SK-N-SH treated with all-trans-retinoic acid at 6 μM for 48 hours (cell line): ENCODE results near the gene NTM.

Experiments used
- ATAC-seq: fragments of 200-7000 bp; cut with Tn5 transposase; 3 replicates; pipeline ENCODE4 v1.9.1; 2020; ENCODE audit warnings: mild to moderate bottlenecking, moderate library complexity
- ARNTL ChIP-seq: fragments of 450-650 bp; formaldehyde crosslinking; IDR thresholded peaks from 2 replicates; pipeline ENCODE4 v1.5.0; 2020; ENCODE audit warnings: low read depth, mild to moderate bottlenecking, moderate library complexity, borderline replicate concordance
- CSDC2 ChIP-seq: fragments of 250-450 bp; sonication (Bioruptor Pico); IDR thresholded peaks from 2 replicates; pipeline ENCODE4 v1.5.0; 2020; ENCODE audit warnings: mild to moderate bottlenecking, moderate library complexity
- CSRNP3 ChIP-seq: fragments of 250-450 bp; sonication (Bioruptor Pico); IDR thresholded peaks from 2 replicates; pipeline ENCODE4 v1.5.1; 2021; ENCODE audit warnings: mild to moderate bottlenecking, moderate library complexity
- ESRRG ChIP-seq: fragments of 250-450 bp; sonication (Bioruptor Pico); IDR thresholded peaks from 2 replicates; pipeline ENCODE4 v1.6.1; 2021; ENCODE audit warnings: mild to moderate bottlenecking
- GLIS3 ChIP-seq: fragments of 250-450 bp; sonication (Bioruptor Pico); IDR thresholded peaks from 2 replicates; pipeline ENCODE4 v1.5.0; 2020; ENCODE audit warnings: mild to moderate bottlenecking, moderate library complexity
- ISL1 ChIP-seq: fragments of 250-450 bp; sonication (Bioruptor Pico); IDR thresholded peaks from 2 replicates; pipeline ENCODE4 v2.1.2; 2022; ENCODE audit warnings: mild to moderate bottlenecking, moderate library complexity
- OSR1 ChIP-seq: fragments of 250-450 bp; sonication (Bioruptor Pico); IDR thresholded peaks from 2 replicates; pipeline ENCODE4 v1.8.0; 2022; ENCODE audit warnings: moderate library complexity, mild to moderate bottlenecking, inconsistent platforms
- POU6F1 ChIP-seq: fragments of 250-450 bp; sonication (Bioruptor Pico); IDR thresholded peaks from 2 replicates; pipeline ENCODE4 v1.8.0; 2021; ENCODE audit warnings: low read depth, mild to moderate bottlenecking, moderate library complexity, borderline replicate concordance
- PPARA ChIP-seq: fragments of 250-450 bp; sonication (Bioruptor Pico); IDR thresholded peaks from 2 replicates; pipeline ENCODE4 v1.5.0; 2020; ENCODE audit warnings: mild to moderate bottlenecking, borderline replicate concordance
- SNAI2 ChIP-seq: fragments of 250-450 bp; sonication (Bioruptor Pico); IDR thresholded peaks from 2 replicates; pipeline ENCODE4 v1.5.0; 2020; ENCODE audit warnings: mild to moderate bottlenecking, moderate library complexity
- TCF4 ChIP-seq: fragments of 250-450 bp; sonication (Bioruptor Pico); IDR thresholded peaks from 2 replicates; pipeline ENCODE4 v1.8.0; 2021; ENCODE audit warnings: mild to moderate bottlenecking, moderate library complexity, borderline replicate concordance
- TOX ChIP-seq: fragments of 250-450 bp; sonication (Bioruptor Pico); IDR thresholded peaks from 2 replicates; pipeline ENCODE4 v1.8.0; 2021; ENCODE audit warnings: mild to moderate bottlenecking, moderate library complexity, borderline replicate concordance
- ZC3H10 ChIP-seq: fragments of 250-450 bp; sonication (Bioruptor Pico); IDR thresholded peaks from 2 replicates; pipeline ENCODE4 v1.5.1; 2021; ENCODE audit warnings: mild to moderate bottlenecking, moderate library complexity
- ZFP3 ChIP-seq: fragments of 250-450 bp; sonication (Bioruptor Pico); IDR thresholded peaks from 2 replicates; pipeline ENCODE4 v1.5.0; 2020; ENCODE audit warnings: mild to moderate bottlenecking, moderate library complexity
- ZFP30 ChIP-seq: fragments of 450-650 bp; formaldehyde crosslinking; IDR thresholded peaks from 2 replicates; pipeline ENCODE4 v1.5.0; 2022; ENCODE audit warnings: mild to moderate bottlenecking, moderate library complexity
- ZNF565 ChIP-seq: fragments of 450-650 bp; formaldehyde crosslinking; conservative IDR thresholded peaks from 2 replicates; pipeline ENCODE4 v1.5.0; 2020; ENCODE audit warnings: low read depth, mild to moderate bottlenecking, moderate library complexity
- ZNF70 ChIP-seq: fragments of 450-650 bp; formaldehyde crosslinking; IDR thresholded peaks from 2 replicates; pipeline ENCODE4 v1.5.0; 2020; ENCODE audit warnings: mild to moderate bottlenecking, moderate library complexity
- ZNF8 ChIP-seq: fragments of 450-650 bp; formaldehyde crosslinking; IDR thresholded peaks from 2 replicates; pipeline ENCODE4 v1.5.0; 2020; ENCODE audit warnings: mild to moderate bottlenecking, moderate library complexity
- TF ChIP-seq, protein P1 (sequence below): fragments of 250-450 bp; sonication (Bioruptor Pico); IDR thresholded peaks from 2 replicates; pipeline ENCODE4 v1.5.0; 2020; ENCODE audit warnings: mild to moderate bottlenecking, moderate library complexity
- TF ChIP-seq, protein P2 (sequence below): fragments of 250-450 bp; sonication (Bioruptor Pico); IDR thresholded peaks from 2 replicates; pipeline ENCODE4 v1.8.0; 2020; ENCODE audit warnings: mild to moderate bottlenecking, moderate library complexity, borderline replicate concordance

NTM gene

DNA sequence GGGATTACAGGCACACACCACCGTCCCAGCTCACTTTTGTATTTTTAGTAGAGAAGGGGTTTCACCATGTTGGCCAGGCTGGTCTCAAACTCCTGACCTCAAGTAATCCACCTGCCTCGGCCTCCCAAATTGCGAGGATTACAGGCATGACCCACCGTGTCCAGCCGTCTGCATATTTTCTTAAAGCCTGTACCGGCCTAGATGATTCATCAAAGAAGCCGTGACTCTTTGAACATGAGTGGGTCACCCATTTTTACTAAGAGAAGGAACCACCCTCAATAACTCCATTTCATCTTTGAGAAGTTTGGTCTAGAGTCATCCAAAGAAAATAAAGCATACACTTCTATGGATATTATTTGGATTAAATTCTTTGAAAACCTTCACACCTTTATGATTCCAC is 388.3 kb downstream of the NTM start:
- TF ChIP-seq CSRNP3 (CRISPR knock-in tag) = no peak
- TF ChIP-seq, all 23 proteins: peak for 0
- no peak for ATAC-seq

DNA sequence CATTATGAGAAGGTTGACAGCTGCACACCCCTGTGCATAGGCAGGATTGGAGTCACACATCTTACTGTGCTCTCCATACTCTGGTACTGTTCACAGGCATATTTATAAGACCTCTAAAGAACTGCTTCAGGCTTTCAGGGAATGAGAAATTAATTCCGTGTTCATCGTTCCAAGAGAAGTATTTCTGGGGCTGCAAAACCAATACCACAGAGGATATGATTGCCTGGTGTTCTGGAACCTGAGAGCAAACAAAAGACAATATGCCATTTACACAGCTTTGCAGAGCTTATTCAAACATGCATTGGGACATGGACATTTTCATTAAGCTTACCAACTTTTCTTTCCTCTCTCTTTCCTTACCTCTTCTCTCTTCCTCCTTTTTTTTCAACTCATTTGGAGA is 388.7 kb downstream of the NTM start:
- TF ChIP-seq ZNF8 (CRISPR knock-in tag) (no peak), ZNF565 (no peak), ISL1 (CRISPR knock-in tag) (no peak), SNAI2 (CRISPR knock-in tag) (no peak), TCF4 (CRISPR knock-in tag) (no peak), OSR1 (CRISPR knock-in tag) (no peak), GLIS3 (CRISPR knock-in tag) (no peak), ESRRG (CRISPR knock-in tag) (no peak)
- TF ChIP-seq, protein P1, sequence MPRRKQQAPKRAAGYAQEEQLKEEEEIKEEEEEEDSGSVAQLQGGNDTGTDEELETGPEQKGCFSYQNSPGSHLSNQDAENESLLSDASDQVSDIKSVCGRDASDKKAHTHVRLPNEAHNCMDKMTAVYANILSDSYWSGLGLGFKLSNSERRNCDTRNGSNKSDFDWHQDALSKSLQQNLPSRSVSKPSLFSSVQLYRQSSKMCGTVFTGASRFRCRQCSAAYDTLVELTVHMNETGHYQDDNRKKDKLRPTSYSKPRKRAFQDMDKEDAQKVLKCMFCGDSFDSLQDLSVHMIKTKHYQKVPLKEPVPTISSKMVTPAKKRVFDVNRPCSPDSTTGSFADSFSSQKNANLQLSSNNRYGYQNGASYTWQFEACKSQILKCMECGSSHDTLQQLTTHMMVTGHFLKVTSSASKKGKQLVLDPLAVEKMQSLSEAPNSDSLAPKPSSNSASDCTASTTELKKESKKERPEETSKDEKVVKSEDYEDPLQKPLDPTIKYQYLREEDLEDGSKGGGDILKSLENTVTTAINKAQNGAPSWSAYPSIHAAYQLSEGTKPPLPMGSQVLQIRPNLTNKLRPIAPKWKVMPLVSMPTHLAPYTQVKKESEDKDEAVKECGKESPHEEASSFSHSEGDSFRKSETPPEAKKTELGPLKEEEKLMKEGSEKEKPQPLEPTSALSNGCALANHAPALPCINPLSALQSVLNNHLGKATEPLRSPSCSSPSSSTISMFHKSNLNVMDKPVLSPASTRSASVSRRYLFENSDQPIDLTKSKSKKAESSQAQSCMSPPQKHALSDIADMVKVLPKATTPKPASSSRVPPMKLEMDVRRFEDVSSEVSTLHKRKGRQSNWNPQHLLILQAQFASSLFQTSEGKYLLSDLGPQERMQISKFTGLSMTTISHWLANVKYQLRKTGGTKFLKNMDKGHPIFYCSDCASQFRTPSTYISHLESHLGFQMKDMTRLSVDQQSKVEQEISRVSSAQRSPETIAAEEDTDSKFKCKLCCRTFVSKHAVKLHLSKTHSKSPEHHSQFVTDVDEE (CRISPR knock-in tag) = no peak
- ATAC-seq = no peak

- ATAC-seq = no peak
- TF ChIP-seq GLIS3 (CRISPR knock-in tag) = no peak
- TF ChIP-seq, protein P2, sequence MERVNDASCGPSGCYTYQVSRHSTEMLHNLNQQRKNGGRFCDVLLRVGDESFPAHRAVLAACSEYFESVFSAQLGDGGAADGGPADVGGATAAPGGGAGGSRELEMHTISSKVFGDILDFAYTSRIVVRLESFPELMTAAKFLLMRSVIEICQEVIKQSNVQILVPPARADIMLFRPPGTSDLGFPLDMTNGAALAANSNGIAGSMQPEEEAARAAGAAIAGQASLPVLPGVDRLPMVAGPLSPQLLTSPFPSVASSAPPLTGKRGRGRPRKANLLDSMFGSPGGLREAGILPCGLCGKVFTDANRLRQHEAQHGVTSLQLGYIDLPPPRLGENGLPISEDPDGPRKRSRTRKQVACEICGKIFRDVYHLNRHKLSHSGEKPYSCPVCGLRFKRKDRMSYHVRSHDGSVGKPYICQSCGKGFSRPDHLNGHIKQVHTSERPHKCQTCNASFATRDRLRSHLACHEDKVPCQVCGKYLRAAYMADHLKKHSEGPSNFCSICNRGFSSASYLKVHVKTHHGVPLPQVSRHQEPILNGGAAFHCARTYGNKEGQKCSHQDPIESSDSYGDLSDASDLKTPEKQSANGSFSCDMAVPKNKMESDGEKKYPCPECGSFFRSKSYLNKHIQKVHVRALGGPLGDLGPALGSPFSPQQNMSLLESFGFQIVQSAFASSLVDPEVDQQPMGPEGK (CRISPR knock-in tag) = no peak
- TF ChIP-seq ARNTL = no peak
- no peak for TF ChIP-seq ZFP3 (CRISPR knock-in tag)
- no peak for TF ChIP-seq CSDC2
- TF ChIP-seq SNAI2 (CRISPR knock-in tag) = no peak
- TF ChIP-seq TOX = no peak
- TF ChIP-seq CSRNP3 (CRISPR knock-in tag) = no peak
- TF ChIP-seq PPARA (CRISPR knock-in tag) = no peak
- TF ChIP-seq, protein P1 (CRISPR knock-in tag) = no peak
- TF ChIP-seq ISL1 (CRISPR knock-in tag) = no peak
- no peak for TF ChIP-seq ZC3H10 (CRISPR knock-in tag)
- TF ChIP-seq ZNF70 (CRISPR knock-in tag) = no peak
- no peak for TF ChIP-seq ZNF8 (CRISPR knock-in tag)
- no peak for TF ChIP-seq ESRRG (CRISPR knock-in tag)
- no peak for TF ChIP-seq POU6F1
- no peak for TF ChIP-seq OSR1 (CRISPR knock-in tag)
- no peak for TF ChIP-seq TCF4 (CRISPR knock-in tag)
- no peak for TF ChIP-seq ZFP30 (CRISPR knock-in tag)
- TF ChIP-seq ZNF565 = no peak
Observed at GRCh38 chr11:131760091-131761061, 390.0 kb downstream of the NTM start.
